ENCODE results near the gene AGRP.
"Not testable (repeated sequence)": the region's sequence is repeated elsewhere in the genome, so short reads cannot be mapped to it uniquely, and the experiment has no call there.

Gene AGRP

DNA sequence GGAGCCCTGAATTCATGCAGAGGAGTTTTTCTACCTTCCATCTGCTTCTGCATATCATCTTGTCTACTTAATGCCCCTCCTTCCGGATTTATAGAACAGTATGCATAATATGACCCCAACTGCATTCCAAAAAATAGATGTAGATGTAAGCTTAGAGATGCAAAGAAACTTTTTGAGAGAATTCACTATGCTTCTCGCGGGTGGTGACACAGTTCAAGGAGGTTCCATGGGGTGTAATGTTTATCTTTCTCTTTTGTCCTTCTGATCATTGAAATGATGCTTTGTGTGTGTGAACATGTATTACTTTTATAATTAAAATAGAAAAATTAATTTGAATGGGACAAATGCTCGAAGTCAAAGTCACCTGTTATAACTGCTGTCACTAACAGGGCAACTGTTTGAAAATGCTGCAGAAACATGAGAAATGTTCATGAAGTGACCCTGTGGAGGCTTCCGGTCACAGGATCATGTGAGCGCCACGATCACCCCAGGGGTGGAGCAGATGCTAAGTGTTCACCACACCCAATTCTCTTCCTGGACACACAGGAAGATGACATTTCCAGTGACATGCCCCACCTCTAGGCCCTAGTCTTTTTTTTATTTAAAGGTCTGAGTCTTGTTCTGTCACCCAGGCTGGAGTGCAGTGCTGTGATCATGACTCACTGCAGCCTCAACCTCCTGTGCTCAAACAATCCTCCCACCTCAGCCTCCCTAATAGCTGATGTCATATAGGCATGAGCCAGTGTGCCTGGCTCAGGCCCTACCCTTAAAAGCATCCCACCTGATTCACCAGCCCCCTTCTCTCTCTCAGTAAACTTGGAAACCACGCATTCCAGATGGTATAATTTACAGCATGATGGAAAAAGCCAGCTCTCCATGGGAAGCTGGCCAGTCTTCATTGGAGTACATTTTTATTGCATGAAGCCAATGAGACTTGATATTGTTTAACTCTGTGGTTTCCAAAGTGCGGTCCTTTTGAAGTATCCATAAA lies 21.0 kb upstream of the AGRP start:
- FAIRE-seq = no peak

GRCh38 chr16:67499106-67499505 lies 15.8 kb upstream of the AGRP start:
- FAIRE-seq = no peak

GRCh38 chr16:67490335-67491096 lies 7.2 kb upstream of the AGRP start:
- FAIRE-seq = no peak

GRCh38 chr16:67489401-67490083 lies 6.2 kb upstream of the AGRP start:
- no peak for FAIRE-seq

GRCh38 chr16:67487561-67487960 lies 4.2 kb upstream of the AGRP start:
- not testable (repeated sequence) for FAIRE-seq

- FAIRE-seq = no peak
Measured at GRCh38 chr16:67486805-67487204, 3.5 kb upstream of the AGRP start.

DNA sequence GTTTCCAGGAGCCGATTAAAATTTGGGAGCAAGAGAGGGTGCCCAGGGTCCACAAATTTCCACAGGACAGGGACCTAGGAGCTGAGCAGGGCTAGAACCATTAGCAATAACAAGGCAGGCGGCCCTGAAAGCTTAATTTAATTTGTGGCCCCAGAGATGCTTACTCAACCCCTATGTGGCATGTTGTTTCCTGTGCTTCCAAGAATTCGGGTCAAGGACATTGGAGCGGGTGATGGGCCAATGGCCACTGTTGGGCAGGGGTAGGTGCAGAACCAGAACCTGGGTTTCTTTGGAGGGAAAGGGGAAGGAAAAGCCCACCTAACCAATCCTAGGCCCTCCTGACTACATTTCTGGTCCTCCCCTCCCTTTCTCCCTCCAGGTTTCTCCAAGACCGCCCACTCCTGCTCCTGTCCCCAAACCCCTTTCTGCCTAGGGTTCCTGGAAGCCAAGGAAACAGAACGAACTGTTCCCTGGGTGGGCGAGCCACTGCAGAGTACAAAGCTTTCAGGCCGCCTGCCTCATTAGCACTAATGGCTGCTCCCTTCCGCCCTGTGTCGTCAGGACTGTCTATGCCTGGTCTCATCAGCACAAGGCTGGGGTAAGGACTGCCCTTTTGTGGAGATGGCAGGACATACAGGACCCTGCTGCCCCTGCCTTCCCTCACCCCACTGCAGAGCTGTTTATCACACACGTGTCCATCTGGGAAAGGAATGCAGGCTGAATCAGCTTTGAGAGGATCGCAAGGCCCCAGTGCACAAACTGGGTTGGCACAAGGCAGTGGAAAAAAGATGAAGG lies 581 bp upstream of the AGRP start:
- FAIRE-seq = no peak

DNA sequence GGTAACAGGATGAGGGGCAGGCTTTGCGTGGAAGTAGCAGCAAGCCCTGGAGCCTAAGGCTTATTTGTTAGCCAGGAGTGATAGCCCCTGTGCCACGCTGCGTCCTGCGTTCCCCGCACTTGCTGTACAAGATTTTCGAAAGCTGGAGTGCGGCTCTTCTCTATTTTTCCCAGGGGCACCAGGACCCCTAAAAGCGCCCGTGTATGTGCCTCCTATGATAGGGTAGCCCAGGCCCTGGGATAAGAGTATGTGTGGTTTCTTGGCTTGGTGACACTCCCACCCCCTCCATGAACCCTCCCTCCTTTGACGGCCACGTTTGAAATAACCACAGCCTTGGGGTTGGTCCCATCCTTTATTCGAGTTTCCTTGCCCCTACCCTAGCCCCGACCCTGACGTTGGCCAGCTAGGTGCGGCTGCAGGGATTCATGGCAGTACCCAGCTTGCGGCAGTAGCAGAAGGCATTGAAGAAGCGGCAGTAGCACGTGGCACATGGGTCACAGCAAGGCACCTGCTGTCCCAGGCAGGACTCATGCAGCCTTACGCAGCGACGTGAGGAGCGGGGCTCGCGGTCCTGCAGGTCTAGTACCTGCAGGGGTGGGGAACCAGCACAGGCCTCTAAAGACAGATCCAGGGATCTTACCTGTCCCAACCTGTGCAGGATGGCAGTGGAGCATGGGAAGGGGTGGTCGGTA lies 968 bp downstream of the AGRP start:
- no peak for FAIRE-seq

DNA sequence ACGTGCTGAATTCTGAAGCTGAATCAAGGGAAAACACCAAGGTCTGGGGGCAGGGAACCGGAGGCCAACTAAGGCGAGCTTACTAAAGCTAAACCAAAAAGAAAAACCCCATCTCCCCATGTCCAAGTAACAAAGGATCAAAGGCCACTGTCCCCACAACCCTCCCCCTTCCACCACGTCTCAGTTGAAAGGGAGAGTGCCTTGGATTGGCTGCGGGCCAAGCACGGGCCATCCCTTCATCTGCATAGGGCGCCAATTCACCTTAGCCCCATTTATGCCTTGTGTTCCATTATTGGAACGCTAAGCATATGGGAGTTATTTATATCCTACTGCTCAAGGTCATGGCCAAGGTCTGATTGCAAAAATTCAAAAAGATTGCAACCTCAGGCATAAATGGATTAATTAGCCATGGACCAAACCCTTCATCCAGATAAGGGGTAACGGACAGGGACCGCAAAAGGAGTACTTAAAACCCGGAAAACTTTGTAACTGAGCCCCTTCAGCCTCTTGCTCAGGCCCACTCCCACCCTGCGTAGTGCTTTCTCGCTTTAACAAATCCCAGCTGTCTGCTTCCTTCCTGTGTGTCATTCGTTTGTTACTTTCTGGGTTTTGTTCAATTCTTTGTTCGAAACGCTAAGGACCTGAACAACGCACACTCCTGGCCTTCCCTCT lies 1.6 kb downstream of the AGRP start:
- FAIRE-seq = no peak

GRCh38 chr16:67480833-67481560 lies 2.4 kb downstream of the AGRP start, which contains the start of gene ATP6V0D1:
TSS of gene ATP6V0D1 (minus strand) at chr16:67481157. CDS start at chr16:67481086, 71 bp downstream.
- no peak for FAIRE-seq

DNA sequence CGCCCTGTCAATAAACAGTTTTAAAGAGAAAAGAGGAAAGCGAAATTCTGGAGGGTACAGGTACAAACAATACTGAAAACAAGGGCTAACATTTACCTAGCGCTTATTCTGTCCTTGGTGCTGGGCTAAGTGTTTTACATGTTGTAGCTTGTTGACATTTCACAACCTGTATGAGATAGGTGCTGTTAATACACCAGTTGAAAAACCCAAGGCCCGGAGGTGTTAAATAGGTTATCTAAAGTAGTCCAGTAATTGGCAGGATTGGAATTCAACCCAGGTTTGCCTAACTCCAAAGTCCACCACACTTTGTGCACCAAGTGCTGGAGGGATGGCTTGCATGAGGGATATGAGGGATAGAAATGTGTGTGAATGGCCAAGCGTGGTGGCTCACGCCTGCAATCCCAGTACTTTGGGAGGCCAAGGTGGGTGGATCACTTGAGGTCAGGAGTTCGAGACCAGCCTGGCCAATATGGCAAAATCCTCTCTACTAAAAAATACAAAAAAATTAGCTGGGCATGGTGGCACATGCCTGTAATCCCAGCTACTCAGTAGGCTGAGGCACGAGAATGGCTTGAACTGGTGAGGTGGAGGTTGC lies 5.3 kb downstream of the AGRP start:
- FAIRE-seq = no peak

GRCh38 chr16:67474551-67475455 lies 8.5 kb downstream of the AGRP start:
- no peak for FAIRE-seq

DNA sequence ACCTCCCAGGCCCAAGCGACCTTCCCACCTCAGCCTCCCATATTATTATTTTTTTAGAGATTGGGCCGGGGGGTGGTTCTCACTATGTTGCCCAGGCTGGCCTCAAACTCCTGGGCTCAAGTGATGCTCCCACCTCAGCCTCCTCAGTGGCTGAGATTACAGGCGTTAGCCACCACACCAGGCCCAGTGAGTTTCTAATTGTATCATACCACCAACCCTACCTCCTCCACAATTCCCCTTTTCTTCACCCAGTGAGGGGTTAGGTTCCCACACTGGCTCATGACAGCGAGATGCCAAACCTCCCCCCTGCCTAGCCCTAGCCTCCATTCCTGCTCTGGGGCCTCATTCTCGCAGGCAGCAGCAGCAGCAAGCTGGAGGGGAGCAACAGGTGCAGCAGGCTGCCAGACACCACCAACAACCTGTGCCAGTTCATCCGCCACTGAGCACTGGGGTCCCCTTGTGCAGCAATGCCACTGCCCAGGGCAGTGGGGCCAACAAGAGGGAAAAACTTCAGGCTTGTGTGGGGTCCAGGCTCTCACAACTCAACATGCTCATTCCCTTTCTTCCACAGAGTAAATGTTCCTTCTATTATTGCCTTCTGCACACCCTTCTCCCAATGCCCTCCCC lies 11.5 kb downstream of the AGRP start:
- FAIRE-seq = no peak

DNA sequence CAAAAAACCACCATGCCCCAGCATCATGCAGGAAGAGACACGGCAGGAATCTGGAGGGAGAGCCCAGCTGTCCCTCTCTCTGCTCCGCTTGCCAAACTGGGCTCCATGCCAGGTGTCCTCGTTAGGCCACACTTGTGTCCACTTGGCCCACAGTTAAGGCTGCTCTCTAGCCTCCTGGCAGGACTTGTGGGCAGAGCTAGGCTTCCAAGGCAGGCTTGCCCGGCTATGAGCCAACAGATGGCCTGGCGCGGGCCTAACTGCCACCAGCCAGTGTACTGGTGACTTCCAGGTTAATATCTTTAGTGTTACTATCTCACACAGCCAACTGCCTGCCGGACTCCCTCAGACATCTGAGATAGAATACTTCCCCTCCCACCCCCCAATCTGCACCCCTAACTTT lies 13.0 kb downstream of the AGRP start:
- FAIRE-seq = no peak

- no peak for FAIRE-seq
Measured at GRCh38 chr16:67468731-67469130, 14.6 kb downstream of the AGRP start.

- FAIRE-seq = no peak
Measured at GRCh38 chr16:67466581-67466980, 16.8 kb downstream of the AGRP start.

- no peak for FAIRE-seq
Measured at GRCh38 chr16:67464565-67464964, 18.8 kb downstream of the AGRP start.

DNA sequence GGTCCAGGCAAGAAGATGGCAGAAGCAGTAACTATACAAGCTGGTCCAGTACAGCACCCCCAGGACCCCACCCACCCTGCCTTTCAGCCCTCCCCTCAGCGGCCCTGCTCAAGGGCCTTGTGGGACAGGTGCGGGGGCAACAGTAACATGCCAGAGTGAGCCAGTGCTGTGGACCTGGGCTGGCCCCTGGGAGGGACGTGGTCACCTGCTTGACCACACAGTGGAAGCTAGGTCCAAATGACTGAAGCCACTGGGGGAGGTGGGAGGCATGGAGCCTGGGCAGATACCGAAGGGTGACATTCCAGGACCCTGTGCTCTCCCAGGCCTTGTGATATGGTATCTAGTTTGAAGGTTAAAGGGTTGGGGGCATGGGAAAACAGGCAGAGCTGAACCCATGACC lies 19.7 kb downstream of the AGRP start:
- FAIRE-seq = no peak
